ENCODE data around the gene MADCAM1.

DNA sequence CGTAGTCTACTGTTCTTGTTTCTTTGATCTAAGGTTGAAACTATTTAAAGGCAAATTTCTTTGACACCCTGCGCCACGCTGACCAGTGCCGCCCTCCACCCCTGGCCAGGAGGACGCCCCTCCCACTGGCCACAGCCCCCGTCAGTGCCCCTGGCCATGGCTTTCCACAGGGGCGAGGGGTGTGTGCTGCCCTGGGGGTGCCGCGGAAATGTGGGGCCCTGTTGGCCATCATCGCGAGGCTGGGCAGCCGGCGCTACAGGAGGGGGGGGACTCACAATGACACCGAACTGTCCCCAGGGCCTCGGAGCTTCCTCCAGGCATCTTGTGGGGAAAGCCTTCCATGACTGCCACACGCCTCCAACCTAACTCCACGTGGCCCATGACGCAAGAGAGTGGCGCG lies 46.4 kb upstream of the MADCAM1 start:
- TF ChIP-seq, protein P1, sequence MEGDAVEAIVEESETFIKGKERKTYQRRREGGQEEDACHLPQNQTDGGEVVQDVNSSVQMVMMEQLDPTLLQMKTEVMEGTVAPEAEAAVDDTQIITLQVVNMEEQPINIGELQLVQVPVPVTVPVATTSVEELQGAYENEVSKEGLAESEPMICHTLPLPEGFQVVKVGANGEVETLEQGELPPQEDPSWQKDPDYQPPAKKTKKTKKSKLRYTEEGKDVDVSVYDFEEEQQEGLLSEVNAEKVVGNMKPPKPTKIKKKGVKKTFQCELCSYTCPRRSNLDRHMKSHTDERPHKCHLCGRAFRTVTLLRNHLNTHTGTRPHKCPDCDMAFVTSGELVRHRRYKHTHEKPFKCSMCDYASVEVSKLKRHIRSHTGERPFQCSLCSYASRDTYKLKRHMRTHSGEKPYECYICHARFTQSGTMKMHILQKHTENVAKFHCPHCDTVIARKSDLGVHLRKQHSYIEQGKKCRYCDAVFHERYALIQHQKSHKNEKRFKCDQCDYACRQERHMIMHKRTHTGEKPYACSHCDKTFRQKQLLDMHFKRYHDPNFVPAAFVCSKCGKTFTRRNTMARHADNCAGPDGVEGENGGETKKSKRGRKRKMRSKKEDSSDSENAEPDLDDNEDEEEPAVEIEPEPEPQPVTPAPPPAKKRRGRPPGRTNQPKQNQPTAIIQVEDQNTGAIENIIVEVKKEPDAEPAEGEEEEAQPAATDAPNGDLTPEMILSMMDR (IDR thresholded peaks at IDR 0.05; ENCODE audit: low read length): no peak
- no peak for TF ChIP-seq EZH2 (optimal IDR thresholded peaks at IDR 0.05; ENCODE audit: low read depth, low read length)
- no peak for TF ChIP-seq EZH2phosphoT487 (IDR thresholded peaks at IDR 0.05; ENCODE audit: low read length)
